Motor neuron (in vitro differentiated cells): ENCODE data around the gene CUL3. TPM values are rescaled to one million over a fixed set of nuclear protein-coding genes. Genes with fewer than 3 reads are reported as not detected.
"Not testable (repeated sequence)": the region's sequence is repeated elsewhere in the genome, so short reads cannot be mapped to it uniquely, and the experiment has no call there.

ENCODE experiments used
- ATAC-seq, 8 experiments: fragments of 200-7000 bp; cut with Tn5 transposase; replicated peaks in 6 of 8; 2 replicates each; pipeline ENCODE4 v1.8.0; 2021; ENCODE audit warnings: mild to moderate bottlenecking in 8 of 8, moderate library complexity in 8 of 8
- H3K27ac ChIP-seq, 2 donors: fragments of 250-450 bp; sonication (Bioruptor Pico); 2 replicates each; pipeline ENCODE4 v1.9.0; 2021; ENCODE audit warnings: antibody characterized with exemption in 2 of 2, mild to moderate bottlenecking in 2 of 2, moderate library complexity in 1 of 2
- H3K4me1 ChIP-seq, 2 donors: fragments of 250-450 bp; sonication (Bioruptor Pico); replicated peaks in 1 of 2; 2 replicates each; pipeline ENCODE4 v1.6.1; 2021; ENCODE audit warnings: antibody characterized with exemption in 2 of 2, mild to moderate bottlenecking in 2 of 2, moderate library complexity in 1 of 2
- H3K4me3 ChIP-seq, 5 donors: fragments of 250-450 bp; sonication (Bioruptor Pico); 2 replicates each; pipeline ENCODE4 v1.9.0; 2021; ENCODE audit warnings: antibody characterized with exemption in 5 of 5, mild to moderate bottlenecking in 5 of 5, moderate library complexity in 4 of 5
- WGBS, 10 experiments: fragments of 450-650 bp; shearing (Covaris generic); methylation state at CpG; one replicate each; pipeline ENCODE4 v1.0.0; 2022; 5-methylcytosine and 5-hydroxymethylcytosine counted together
- in situ Hi-C, 9 experiments: fragments of 400-800 bp; cut with MboI; loops; one replicate each; pipeline ENCODE4 v1.15.0; 2021; ENCODE audit warnings: low sequenced_read_pairs in 9 of 9, low pct_unique_long_range_greater_than_20kb in 2 of 9; ENCODE audit not compliant: unreplicated experiment in 9 of 9
- total RNA-seq, 8 experiments: library from RNA; unstranded; fragments of 300-600 nt; gene quantifications; 2 replicates each; pipeline versions ENCODE4 v1.2.3 to v1.2.4, GENCODE V29; 2022

CUL3 gene
- 100 to 1,000 TPM in 2 of 8 experiments, 10 to 100 TPM in 6; 54.8 to 123 (median 73.9) TPM for total RNA-seq

- Histone ChIP-seq H3K27ac (peak within 1 kb of the TSS; percentile 96 to 97), H3K4me1 (peaks cover 7 to 9% of the 10 kb centered on the region in 2 donors), H3K4me3 (peak within 1 kb of the TSS; percentile 83 to 93 (median 86))
- 0% methylated on average over 1 to 2 of the region's 68 CpGs; no CpG with 5 or more reads in 5 of the 10 experiments for WGBS, 10 experiments
- ATAC-seq, result peak; percentile 76 to 91 (median 90)
- in situ Hi-C loops, result no loop called here
Measured at GRCh38 chr2:224585211-224586088, at the start of gene CUL3. TSS of gene CUL3 (minus strand) at chr2:224585363. CDS start at chr2:224585009, 354 bp downstream.

- no peak for ATAC-seq
- in situ Hi-C loops, result loop anchor here in 3 of 9 experiments (25.0 kb wide), 3 partner anchors 119 to 669 kb away; partner anchors contain the start of gene MRPL44 (in 1 of the 3)
- WGBS, 10 experiments, result 64 to 100% (median 79%) methylated on average over 2 to 5 of the region's 6 CpGs; no CpG with 5 or more reads in 1 of the 10 experiments
- H3K4me3 ChIP-seq, result no peak overlapping the region
- no peaks in the 10 kb centered on the region for H3K4me1 ChIP-seq
- no peak overlapping the region for H3K27ac ChIP-seq
Measured at GRCh38 chr2:224630659-224631550, 45.7 kb upstream of the CUL3 start.

DNA sequence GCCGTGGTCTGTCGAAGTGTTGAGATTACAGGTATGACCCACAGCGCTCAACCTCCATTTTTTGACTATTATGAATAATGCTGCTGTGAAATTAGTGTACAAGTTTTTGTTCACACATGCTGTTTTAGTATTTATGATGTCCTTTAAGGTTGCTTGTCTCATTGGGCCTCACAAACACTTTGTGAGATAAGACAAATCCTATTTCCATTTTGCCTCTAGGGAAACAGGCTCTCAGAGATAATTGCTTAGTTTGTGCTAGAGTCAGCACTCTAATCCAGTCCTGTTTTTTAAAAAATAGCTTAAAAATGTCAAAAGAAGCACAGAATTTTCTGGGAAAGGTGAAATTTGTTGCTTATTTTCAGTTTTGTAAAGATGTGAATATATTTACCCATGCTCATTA is 43.3 kb upstream of the CUL3 start:
- ATAC-seq, result no peak
- Histone ChIP-seq H3K4me1 (no peaks in the 10 kb centered on the region), H3K4me3 (no peak overlapping the region), H3K27ac (no peak overlapping the region)
- in situ Hi-C loops, result loop anchor here in 3 of 9 experiments (25.0 kb wide), 3 partner anchors 116 to 666 kb away; partner anchors contain the start of gene MRPL44 (in 1 of the 3)
- 80 to 100% (median 96%) methylated on average over 1 to 3 of the region's 3 CpGs; no CpG with 5 or more reads in 3 of the 10 experiments for WGBS, 10 experiments

DNA sequence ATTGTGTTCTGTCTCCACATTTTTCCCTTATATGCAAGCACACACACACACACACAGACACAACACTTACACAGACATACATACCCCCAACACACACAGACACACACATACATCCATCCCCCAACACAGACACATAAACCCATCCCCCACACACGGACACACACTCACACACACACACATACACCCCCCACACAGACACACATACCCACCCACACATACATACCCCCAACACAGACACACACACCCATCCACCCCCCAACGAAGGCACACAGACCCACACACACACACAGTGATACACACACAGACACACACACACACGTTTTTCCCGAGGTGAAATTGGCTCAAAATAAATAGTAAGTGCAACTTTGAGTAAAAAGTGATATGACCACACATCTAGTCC is 41.6 kb upstream of the CUL3 start:
- no peak overlapping the region for H3K4me3 ChIP-seq
- H3K4me1 ChIP-seq, result no peaks in the 10 kb centered on the region
- no peak overlapping the region for H3K27ac ChIP-seq
- 20 to 40% (median 38%) methylated on average over 1 to 3 of the region's 4 CpGs; no CpG with 5 or more reads in 7 of the 10 experiments for WGBS, 10 experiments
- in situ Hi-C loops, result loop anchor here in 3 of 9 experiments (25.0 kb wide), 3 partner anchors 114 to 664 kb away; partner anchors contain the start of gene MRPL44 (in 1 of the 3)
- ATAC-seq, result no peak

DNA sequence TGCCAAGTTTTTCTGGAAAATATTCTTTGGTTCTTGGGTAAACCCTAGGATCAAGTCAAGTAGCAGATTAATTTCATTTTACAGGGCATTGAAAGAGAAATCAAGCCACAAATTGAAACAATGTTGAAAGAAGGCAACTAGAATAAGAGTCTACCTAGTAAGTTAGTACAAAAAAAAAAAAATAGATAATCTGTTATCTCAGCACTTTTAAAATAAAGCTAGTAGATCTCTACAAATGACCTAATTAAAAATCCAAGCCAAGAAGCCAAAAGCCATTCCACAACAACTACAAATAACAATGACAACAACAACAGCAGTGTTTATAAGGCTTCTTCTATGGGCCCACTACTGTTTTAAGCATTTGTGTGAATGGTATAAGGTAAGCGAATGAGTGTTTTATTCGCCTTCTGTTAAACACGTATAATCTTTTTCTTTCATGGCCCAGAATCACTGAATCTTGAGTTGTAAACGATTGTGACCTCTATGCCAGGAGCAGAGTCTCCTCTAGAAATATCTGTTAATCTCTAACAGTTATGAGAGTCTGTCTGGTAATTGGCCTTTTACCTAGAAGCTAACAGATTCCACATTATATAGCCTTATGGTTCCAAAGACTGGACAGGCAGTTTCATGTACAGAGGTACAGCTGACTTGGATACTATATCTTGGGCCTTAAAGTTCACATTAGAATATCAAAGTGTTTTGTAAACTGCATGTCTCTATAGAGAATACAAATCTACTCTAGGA is 28.6 kb upstream of the CUL3 start:
- no peak overlapping the region for H3K27ac ChIP-seq
- WGBS, 10 experiments, result 71 to 100% (median 88%) methylated on average over 1 to 4 of the region's 4 CpGs; no CpG with 5 or more reads in 2 of the 10 experiments
- peak in 1 of 8 experiments; percentile 62 for ATAC-seq
- in situ Hi-C loops, result no loop called here
- no peak overlapping the region for H3K4me3 ChIP-seq
- H3K4me1 ChIP-seq, result no peaks in the 10 kb centered on the region

DNA sequence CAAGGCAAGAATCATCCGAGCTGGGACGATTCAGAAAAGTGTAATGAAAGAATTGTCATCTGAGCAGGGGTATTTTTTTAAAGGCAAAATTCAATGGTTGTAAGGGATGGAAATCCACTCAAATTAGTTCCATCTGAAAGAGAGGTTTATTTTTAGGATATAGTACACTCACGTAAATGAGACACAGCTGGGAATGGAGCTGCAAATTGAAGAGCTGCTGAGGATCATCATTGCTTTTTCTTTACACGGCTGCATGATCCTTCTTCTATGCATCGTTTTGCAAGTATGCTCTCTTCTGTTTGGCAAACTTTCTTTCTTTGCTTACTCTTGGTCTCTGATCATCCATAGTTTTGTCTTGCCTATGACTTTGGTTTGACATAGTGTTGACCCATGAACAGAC is 27.4 kb upstream of the CUL3 start:
- in situ Hi-C loops, result no loop called here
- no peak overlapping the region for H3K4me3 ChIP-seq
- 19 to 100% (median 91%) methylated on average over 1 to 5 of the region's 5 CpGs for WGBS, 10 experiments
- no peaks in the 10 kb centered on the region for H3K4me1 ChIP-seq
- H3K27ac ChIP-seq, result no peak overlapping the region
- no peak for ATAC-seq

DNA sequence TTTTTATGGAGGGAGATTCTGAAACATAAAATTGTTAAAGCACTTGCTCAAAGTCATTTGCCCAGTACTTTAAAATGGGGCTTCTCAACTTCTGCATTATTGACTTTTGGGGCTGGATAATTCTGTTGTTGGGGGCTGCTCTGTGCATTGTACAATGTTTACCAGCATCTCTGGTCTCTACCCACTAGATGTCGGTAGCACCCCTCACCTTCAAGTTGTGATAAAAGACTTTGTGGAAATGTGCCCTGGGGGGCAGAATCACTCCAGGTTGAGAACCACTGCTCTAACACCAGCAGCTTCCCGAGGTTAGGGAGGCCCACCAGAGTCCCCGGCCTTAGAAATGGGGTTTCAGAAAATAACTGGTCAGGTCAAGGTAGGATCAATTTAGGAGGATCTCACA is 26.8 kb upstream of the CUL3 start:
- in situ Hi-C loops, result no loop called here
- ATAC-seq, result no peak
- WGBS, 10 experiments, result 50 to 100% (median 67%) methylated on average over 1 to 3 of the region's 3 CpGs; no CpG with 5 or more reads in 5 of the 10 experiments
- Histone ChIP-seq H3K4me3 (no peak overlapping the region), H3K4me1 (no peaks in the 10 kb centered on the region), H3K27ac (no peak overlapping the region)

GRCh38 chr2:224608104-224608503 is 22.9 kb upstream of the CUL3 start:
- WGBS, 10 experiments, result 0 to 86% (median 55%) methylated on average over 1 to 3 of the region's 3 CpGs
- Histone ChIP-seq H3K4me1 (no peaks in the 10 kb centered on the region), H3K27ac (no peak overlapping the region), H3K4me3 (no peak overlapping the region)
- in situ Hi-C loops, result no loop called here
- no peak for ATAC-seq

GRCh38 chr2:224603746-224604500 is 18.8 kb upstream of the CUL3 start:
- H3K4me1 ChIP-seq, H3K27ac ChIP-seq, in situ Hi-C loops, H3K4me3 ChIP-seq, ATAC-seq: not testable (repeated sequence)
- WGBS, 10 experiments, result 72 to 100% (median 90%) methylated on average over 1 to 3 of the region's 42 CpGs; no CpG with 5 or more reads in 5 of the 10 experiments

GRCh38 chr2:224602778-224603375 is 17.7 kb upstream of the CUL3 start:
- ATAC-seq, H3K4me3 ChIP-seq, H3K4me1 ChIP-seq, H3K27ac ChIP-seq, in situ Hi-C loops: not testable (repeated sequence)
- WGBS, 10 experiments, result 44 to 100% (median 100%) methylated on average over 1 to 4 of the region's 17 CpGs; no CpG with 5 or more reads in 6 of the 10 experiments

- no peaks in the 10 kb centered on the region for H3K4me1 ChIP-seq
- no peak overlapping the region for H3K4me3 ChIP-seq
- in situ Hi-C loops, result no loop called here
- no peak for ATAC-seq
- WGBS, 10 experiments, result 50 to 100% (median 93%) methylated on average over 1 to 2 of the region's 2 CpGs; no CpG with 5 or more reads in 2 of the 10 experiments
- no peak overlapping the region for H3K27ac ChIP-seq
Measured at GRCh38 chr2:224601923-224602322, 16.8 kb upstream of the CUL3 start.
